Activated naive CD8-positive, alpha-beta T cell treated with anti-CD3 and anti-CD28 coated beads, Interleukin-2, amount 50 U/mL, for 16 hours (primary cell): Measurements from ENCODE around the gene PPP1R8.
A peak's percentile ranks its signal among the peaks of the same experiment; 100 is the strongest.
"Not testable (repeated sequence)": the region's sequence is repeated elsewhere in the genome, so short reads cannot be mapped to it uniquely, and the experiment has no call there.

Source experiments
- DNase-seq: peaks from one replicate; pipeline ENCODE4 v3.0.0-alpha.2; 2020; ENCODE audit warnings: low read depth, low spot score

PPP1R8 gene

DNA sequence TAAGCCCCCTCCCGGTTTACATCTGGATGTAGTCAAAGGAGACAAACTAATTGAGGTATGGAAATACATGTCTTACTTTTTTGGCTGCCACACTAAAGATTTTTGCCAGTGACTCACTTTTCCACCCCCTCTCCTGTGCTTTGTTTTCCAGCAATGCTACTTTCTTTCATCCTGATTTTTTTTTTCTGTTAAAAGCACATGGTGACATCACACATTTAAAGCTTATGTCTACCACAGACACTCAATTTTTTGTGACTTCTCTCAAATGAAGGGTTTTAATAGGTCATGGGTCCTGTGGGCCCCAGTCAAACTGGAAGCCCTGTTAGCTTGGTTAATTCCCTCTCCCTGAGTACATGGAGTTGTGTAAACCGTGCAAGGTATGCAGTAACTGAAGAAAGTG lies 2.2 kb downstream of the PPP1R8 start:
- DNase-seq: no peak

- DNase-seq: no peak
These were observed 2.9 kb downstream of the PPP1R8 start for GRCh38 chr1:27833470-27833869.

DNA sequence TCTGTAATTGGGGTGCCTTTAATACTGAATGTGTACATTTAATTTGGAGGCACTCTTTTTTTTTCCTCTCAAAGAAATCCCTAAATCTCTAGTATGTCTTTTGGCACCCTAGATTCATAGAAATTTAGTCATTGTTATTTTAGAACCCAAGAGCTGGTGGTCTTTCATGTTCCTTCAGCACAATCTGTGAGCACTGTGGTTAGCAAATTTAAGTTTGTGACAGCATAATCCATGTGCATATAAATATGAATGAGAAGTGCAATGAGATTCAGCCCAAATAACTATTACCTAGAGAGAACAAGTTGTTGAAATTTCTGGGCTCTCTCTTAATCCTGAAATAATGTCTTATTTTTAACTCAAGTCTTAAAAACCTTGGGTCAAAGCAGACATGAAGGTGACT lies 4.5 kb downstream of the PPP1R8 start:
- DNase-seq: no peak

DNA sequence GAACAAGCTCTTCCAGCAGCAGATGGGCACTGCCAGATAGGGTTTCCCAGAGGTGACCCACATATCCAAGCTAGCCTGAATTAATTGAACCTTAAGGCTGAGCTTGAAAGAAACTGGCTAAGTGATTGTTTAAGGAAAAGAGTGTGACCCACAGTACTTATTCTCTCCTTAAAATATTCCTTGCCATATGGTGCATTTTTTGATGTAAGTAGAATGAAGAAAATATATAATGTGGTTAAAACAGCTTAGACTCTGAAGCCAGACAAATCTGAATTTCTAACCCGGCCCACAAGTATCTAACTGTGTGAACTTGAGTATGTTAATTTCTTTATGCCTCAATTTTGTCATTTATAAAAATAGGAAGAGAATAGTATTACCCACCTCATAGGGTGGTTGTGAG lies 4.9 kb downstream of the PPP1R8 start:
- no peak for DNase-seq

DNA sequence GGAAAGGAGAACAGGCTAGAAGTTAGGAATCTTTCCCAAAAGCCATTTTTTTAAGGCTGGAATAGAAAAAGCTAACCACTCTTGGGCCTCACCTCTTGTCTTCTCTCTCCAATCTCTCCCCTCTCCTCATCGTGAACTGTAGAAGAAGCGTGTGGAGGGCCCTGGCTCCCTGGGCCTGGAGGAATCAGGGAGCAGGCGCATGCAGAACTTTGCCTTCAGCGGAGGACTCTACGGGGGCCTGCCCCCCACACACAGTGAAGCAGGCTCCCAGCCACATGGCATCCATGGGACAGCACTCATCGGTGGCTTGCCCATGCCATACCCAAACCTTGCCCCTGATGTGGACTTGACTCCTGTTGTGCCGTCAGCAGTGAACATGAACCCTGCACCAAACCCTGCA lies 19.4 kb downstream of the PPP1R8 start:
- DNase-seq: no peak

- no peak for DNase-seq
These were observed 24.5 kb downstream of the PPP1R8 start for GRCh38 chr1:27855085-27855484.

- no peak for DNase-seq
These were observed 26.2 kb downstream of the PPP1R8 start for GRCh38 chr1:27856561-27857343.

DNA sequence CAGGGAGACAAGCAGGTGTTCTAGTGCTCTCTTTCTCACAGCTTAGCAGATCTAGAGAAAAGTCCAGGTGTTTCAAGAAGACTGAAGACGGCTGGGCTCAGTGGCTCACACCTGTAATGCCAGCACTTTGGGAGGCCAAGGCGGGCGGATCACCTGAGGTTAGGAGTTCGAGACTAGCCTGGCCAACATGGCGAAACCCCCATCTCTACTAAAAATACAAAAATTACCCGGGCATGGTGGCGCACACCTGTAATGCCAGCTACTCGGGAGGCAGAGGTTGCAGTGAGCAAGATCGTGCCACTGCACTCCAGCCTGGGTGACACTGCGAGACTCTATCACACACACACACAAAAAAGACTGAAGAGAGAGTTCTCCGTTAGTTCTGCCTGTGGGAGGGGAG lies 27.0 kb downstream of the PPP1R8 start:
- DNase-seq: not testable (repeated sequence)

- peak; percentile 72 for DNase-seq
These were observed 27.7 kb downstream of the PPP1R8 start for GRCh38 chr1:27858072-27858948.

GRCh38 chr1:27858949-27859576 lies 28.5 kb downstream of the PPP1R8 start:
- DNase-seq: no peak

DNA sequence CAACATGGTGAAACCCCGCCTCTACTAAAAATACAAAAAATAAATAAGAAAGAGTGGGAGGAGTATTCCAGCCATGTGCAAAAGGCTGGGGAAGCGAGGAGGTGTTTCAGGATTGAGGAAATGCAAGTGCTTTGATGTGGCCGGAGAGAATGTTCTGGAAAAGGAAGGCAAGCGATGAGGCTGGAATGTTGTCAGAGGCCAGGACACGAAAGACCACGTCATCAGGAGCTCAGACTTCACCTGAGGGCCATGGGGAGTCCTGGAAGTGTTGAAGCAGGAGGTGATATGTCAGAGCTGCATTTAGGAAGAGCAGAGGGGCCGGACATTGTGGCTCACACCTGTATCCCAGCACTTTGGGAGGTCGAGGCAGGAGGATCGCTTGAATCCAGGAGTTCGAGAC lies 30.9 kb downstream of the PPP1R8 start:
- DNase-seq: no peak

GRCh38 chr1:27862004-27862403 lies 31.4 kb downstream of the PPP1R8 start:
- DNase-seq: no peak

- no peak for DNase-seq
These were observed 32.3 kb downstream of the PPP1R8 start for GRCh38 chr1:27862671-27863537.

GRCh38 chr1:27863538-27863915 lies 32.9 kb downstream of the PPP1R8 start:
- DNase-seq: no peak

DNA sequence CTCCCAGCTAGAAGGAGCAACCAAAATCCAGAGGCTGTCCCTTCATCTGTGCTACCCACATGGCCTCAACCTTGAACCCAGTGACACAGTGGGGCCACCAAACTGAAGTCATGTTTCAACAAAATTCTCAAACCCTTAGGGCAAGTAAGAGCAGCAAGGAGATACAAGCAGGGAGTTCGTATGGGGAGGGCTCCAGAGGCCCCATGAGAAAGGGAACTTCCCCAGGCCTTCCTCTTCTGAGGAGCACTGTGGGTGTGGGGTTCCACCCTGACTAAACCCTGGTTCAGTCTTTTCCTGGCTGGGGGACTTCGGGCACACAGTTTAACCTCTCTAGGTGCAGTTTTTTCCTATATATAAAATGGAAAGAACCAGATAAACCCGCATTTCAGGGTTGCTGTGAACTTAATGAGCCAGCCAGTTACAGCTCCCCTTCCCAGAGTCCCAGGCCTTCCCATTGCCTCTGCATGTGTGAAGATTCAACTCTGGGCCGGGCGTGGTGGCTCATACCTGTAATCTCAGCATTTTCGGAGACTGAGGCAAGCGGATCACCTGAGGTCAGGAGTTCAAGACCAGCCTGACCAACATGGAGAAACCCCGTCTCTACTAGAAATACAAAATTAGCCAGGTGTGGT lies 33.8 kb downstream of the PPP1R8 start:
- no peak for DNase-seq

DNA sequence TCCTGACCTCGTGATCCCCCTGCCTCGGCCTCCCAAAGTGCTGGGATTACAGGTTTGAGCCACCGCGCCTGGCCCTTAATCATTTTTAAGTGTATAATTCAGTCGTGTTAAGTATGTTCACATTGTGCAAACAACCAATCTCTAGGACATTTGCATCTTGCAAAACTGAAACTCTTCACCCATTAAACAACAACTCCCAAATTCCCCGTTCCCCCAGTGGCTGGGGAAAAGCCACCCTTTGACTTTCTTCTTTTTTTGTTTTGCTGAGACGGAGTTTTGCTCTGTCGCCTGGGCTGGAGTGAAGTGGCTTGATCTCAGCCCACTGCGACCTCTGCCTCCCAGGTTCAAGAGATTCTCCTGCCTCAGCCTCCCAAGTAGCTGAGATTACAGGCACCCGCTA lies 35.2 kb downstream of the PPP1R8 start:
- no peak for DNase-seq

- DNase-seq: no peak
These were observed 38.0 kb downstream of the PPP1R8 start for GRCh38 chr1:27868556-27868931.

DNA sequence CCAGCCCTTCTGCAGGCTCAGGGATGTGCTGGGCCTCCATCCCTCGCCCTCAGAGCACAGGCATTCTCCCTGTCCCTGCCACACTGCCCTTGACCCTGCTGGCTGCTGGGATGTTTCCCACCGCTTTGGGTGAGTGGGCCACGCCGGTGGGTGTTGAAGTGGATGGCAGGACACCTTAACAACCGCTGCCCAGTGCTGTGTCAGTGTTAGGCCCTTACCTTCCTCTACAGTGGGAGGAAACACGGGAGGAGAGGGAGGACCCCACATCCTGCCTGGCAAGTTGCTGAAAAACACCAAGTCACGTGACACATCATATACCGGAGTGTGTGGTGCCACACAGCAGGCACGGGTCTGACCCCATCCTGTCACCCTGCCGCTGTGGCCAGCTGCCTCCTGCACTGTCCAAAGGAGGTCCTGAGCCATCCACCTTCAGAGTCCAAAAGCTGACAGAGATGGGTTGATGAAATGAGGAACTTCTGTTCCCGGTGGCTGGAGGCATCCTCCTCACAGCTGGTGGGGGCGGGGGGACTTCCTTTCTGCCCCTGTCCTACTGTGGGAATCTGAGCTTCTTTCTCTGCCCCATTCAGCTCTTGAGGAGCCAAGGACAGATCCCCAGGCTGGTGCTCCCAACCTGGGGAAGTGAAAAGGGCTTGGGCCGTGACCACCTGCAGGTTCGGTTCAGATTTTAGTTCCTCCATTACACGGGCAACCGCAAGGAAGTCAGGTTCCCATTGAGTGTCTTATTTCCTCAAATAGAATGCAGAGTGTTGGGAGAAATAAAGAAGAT lies 38.5 kb downstream of the PPP1R8 start:
- peak; percentile 19 for DNase-seq

- no peak for DNase-seq
These were observed 39.1 kb downstream of the PPP1R8 start for GRCh38 chr1:27869719-27870085.

GRCh38 chr1:27871076-27871475 lies 40.5 kb downstream of the PPP1R8 start:
- DNase-seq: not testable (repeated sequence)
